Activated CD4-positive, alpha-beta memory T cell treated with anti-CD3 and anti-CD28 coated beads for 36 hours (primary cell): Measurements from ENCODE around the gene CWF19L2. TPM values are rescaled to one million over a fixed set of nuclear protein-coding genes. Genes with fewer than 3 reads are reported as not detected.

Experiments used
- CTCF ChIA-PET: fragments of 350-600 bp; sonication (Branson Sonifier 250); formaldehyde crosslinking; loops from one replicate; lab custom pipeline; 2021; ENCODE audit warnings: antibody characterized with exemption, inconsistent platforms; lab: Charles Lee
- POLR2A ChIA-PET: fragments of 350-600 bp; sonication (Branson Sonifier 250); formaldehyde crosslinking; loops from one replicate; lab custom pipeline; 2021; ENCODE audit warnings: antibody characterized with exemption; lab: Charles Lee
- DNase-seq: peaks from one replicate; pipeline ENCODE4 v3.0.0-alpha.2; 2020
- H3K27ac Mint-ChIP-seq: one replicate; pipeline ENCODE4 v1.8.0; 2021; ENCODE audit warnings: mixed read lengths
- H3K27me3 Mint-ChIP-seq: one replicate; pipeline ENCODE4 v1.8.0; 2021; ENCODE audit warnings: mixed read lengths
- H3K36me3 Mint-ChIP-seq: one replicate; pipeline ENCODE4 v1.8.0; 2021; ENCODE audit warnings: mixed read lengths
- H3K4me1 Mint-ChIP-seq: one replicate; pipeline ENCODE4 v1.8.0; 2021; ENCODE audit warnings: low read depth, mixed read lengths
- H3K4me3 Mint-ChIP-seq: one replicate; pipeline ENCODE4 v1.8.0; 2021; ENCODE audit warnings: mild to moderate bottlenecking, mixed read lengths
- H3K9me3 Mint-ChIP-seq: one replicate; pipeline ENCODE4 v1.8.0; 2021; ENCODE audit warnings: mixed read lengths
- intact Hi-C: fragments of 100-400 bp; cut with micrococcal nuclease; formaldehyde crosslinking; loops from one replicate; pipeline ENCODE4 v1.15.1; 2023
- total RNA-seq, 2 experiments: library from RNA; stranded (reverse); gene quantifications; one replicate each; pipeline ENCODE4 v1.2.3, GENCODE V29; 2021

The CWF19L2 gene
- total RNA-seq, 2 experiments from 2014 or later: 14.0 to 14.4 TPM

DNA sequence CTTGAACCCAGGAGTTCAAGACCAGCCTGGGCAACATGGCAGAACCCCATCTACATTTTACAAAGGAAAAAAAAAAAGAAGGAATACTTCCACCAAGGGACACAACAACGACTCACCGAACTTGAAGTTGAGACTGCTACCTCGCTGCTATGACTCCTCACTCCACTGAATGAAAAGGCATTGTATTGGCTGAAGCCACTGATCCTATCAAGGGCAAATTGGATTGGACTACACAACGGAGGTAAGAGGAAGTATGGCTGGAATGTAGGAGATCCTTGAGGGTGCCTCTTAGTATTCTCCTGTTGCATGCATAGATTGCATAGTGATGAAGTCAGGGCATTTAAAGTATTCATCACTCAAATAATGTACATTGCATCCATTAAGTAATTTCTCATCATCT, 97.9 kb downstream of the CWF19L2 start:
- intact Hi-C loops: no loop called here
- Mint-ChIP-seq H3K36me3 (peaks cover 45% of the 10 kb centered on the region), H3K27ac (no peak overlapping the region), H3K27me3 (no peaks in the 10 kb centered on the region), H3K9me3 (no peaks in the 10 kb centered on the region), H3K4me3 (no peak overlapping the region), H3K4me1 (peaks cover 2% of the 10 kb centered on the region)
- ChIA-PET POLR2A (no interaction called here), CTCF (no interaction called here)
- no peak for DNase-seq

DNA sequence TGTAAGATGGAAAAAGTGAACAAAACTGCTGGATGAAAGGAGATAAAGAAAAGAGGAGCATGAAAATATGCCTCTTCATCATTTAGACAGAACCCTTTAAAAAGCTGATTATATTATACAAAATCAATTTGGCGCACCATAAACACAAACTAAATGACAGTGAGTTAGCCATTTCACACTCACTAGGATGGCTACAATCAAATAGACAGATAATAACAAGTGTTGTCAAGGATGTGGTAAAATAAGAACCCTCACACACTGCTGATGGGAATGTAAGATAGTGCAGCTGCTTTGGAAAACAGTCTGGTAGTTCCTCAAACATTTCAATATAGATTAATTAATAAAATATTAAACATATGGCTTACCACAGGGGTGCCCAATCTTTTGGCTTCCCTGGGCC, 99.7 kb downstream of the CWF19L2 start:
- Mint-ChIP-seq H3K36me3 (peaks cover 47% of the 10 kb centered on the region), H3K4me3 (no peak overlapping the region), H3K4me1 (peaks cover 3% of the 10 kb centered on the region), H3K27ac (no peak overlapping the region), H3K9me3 (no peaks in the 10 kb centered on the region), H3K27me3 (no peaks in the 10 kb centered on the region)
- DNase-seq: no peak
- CTCF ChIA-PET: no interaction called here
- POLR2A ChIA-PET: no interaction called here
- intact Hi-C loops: no loop called here

DNA sequence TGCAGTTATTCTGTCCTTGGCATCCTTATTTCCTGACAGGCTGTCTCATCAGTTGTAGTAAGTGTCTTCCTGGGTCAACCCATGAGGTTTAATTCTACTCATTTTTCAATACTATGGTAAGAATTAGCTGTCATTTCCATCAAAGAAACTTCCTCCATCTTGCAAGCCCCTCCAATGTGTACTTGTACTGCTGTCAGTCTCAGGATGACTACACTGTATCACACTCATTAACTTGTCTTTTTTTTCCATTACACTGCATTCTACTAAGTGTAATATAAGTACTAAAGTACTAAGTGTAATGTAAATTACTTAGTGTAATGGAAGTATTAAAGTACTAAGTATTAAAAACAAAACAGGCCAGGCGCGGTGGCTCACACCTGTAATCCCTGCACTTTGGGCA, 102.8 kb downstream of the CWF19L2 start:
- peaks cover 37% of the 10 kb centered on the region for H3K36me3 Mint-ChIP-seq
- H3K9me3 Mint-ChIP-seq: no peaks in the 10 kb centered on the region
- no peaks in the 10 kb centered on the region for H3K27me3 Mint-ChIP-seq
- no peak for DNase-seq
- intact Hi-C loops: no loop called here
- ChIA-PET CTCF (no interaction called here), POLR2A (no interaction called here)
- no peak overlapping the region for H3K27ac Mint-ChIP-seq
- H3K4me3 Mint-ChIP-seq: no peak overlapping the region
- H3K4me1 Mint-ChIP-seq: peaks cover 3% of the 10 kb centered on the region

DNA sequence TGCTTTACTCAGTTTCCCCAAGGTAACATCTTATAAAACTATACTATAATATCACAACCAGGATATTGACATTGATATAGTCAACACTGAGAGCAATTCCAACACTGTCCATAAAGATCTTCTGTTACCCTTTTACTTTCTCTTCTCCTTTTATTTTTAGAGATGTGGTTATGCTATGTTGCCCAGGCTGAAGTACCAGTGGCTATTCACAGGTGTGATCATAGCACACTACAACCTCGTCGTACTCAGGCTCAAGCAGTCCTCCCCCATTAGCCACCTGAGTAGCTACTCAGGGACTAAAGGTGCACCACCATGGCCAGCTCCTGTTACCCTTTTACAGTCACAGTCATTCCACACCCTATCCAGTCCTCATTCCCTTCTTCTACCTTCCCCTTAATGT, 119.7 kb downstream of the CWF19L2 start:
- no peaks in the 10 kb centered on the region for H3K4me1 Mint-ChIP-seq
- no peaks in the 10 kb centered on the region for H3K9me3 Mint-ChIP-seq
- H3K36me3 Mint-ChIP-seq: peaks cover 22% of the 10 kb centered on the region
- no peak for DNase-seq
- ChIA-PET CTCF (no interaction called here), POLR2A (no interaction called here)
- H3K27ac Mint-ChIP-seq: no peak overlapping the region
- no peaks in the 10 kb centered on the region for H3K27me3 Mint-ChIP-seq
- intact Hi-C loops: no loop called here
- H3K4me3 Mint-ChIP-seq: no peak overlapping the region

DNA sequence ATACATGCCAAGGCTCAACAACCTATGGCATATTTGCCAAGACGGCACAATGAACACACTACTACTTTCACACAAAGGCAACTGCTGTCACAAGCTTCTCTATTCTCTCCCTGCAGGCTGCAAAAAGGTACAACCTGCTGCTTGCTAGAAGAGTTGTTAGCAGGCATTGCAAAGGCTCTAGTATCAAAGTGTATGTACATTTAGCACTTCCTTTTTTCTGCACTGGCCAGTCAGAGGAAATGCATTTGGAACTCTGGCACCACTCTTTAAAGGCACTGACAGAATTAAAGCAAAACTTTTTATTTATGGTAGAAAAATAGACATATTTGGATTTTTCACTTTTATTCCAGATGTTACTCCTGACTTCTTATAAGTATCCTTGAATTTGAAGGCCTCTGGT, 125.9 kb downstream of the CWF19L2 start:
- Mint-ChIP-seq H3K27me3 (no peaks in the 10 kb centered on the region), H3K36me3 (peaks cover 38% of the 10 kb centered on the region), H3K4me3 (no peak overlapping the region)

DNA sequence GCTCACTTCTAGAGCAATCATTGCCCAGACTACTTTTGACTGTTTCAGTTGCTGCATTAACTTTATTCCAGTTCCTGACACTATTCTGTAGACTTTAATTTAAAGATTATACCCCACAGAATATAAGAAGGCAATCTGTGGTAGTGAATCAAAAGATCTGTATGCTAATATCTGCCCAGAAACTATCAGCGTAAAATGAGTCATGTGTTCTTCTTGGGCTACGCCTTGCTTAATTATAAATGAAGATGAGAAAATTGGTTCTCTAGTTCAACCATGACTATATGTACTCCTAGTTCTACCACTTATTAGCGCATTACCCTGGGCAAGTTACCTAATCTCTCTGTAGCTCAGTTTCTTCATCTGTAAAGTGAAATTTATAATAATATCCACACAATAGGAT, 128.5 kb downstream of the CWF19L2 start:
- Mint-ChIP-seq H3K27me3 (no peaks in the 10 kb centered on the region), H3K27ac (no peak overlapping the region), H3K9me3 (no peaks in the 10 kb centered on the region), H3K4me1 (no peaks in the 10 kb centered on the region), H3K4me3 (no peak overlapping the region), H3K36me3 (peaks cover 47% of the 10 kb centered on the region)
- no peak for DNase-seq
- intact Hi-C loops: no loop called here
- ChIA-PET CTCF (no interaction called here), POLR2A (no interaction called here)

More for the DNA sequence above, 125.9 kb downstream of the CWF19L2 start:
- Mint-ChIP-seq H3K27ac (no peak overlapping the region), H3K4me1 (no peaks in the 10 kb centered on the region), H3K9me3 (no peaks in the 10 kb centered on the region)
- ChIA-PET POLR2A (no interaction called here), CTCF (no interaction called here)
- DNase-seq: no peak
- intact Hi-C loops: no loop called here

DNA sequence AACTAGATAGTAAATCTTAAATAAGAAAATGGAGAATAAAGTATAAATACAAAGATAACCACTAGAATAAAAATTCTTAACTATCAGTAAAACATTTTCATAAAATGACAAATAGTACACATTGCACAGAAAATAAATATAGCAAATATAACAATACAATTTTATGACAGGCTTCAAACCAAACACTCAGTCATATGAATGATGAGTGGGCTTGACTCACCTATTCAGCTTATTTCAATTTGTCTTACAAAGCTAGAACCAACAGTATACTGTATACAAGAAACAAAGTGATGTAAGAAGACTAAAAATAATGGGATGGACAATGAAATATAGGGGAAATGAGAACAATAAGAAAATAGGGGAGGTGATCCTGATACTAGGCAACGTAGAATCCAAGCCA, 141.2 kb downstream of the CWF19L2 start:
- ChIA-PET POLR2A (no interaction called here), CTCF (no interaction called here)
- Mint-ChIP-seq H3K27me3 (no peaks in the 10 kb centered on the region), H3K9me3 (peaks cover 26% of the 10 kb centered on the region), H3K36me3 (peaks cover 39% of the 10 kb centered on the region), H3K4me3 (no peak overlapping the region), H3K27ac (no peak overlapping the region), H3K4me1 (no peaks in the 10 kb centered on the region)
- no peak for DNase-seq
- intact Hi-C loops: no loop called here

DNA sequence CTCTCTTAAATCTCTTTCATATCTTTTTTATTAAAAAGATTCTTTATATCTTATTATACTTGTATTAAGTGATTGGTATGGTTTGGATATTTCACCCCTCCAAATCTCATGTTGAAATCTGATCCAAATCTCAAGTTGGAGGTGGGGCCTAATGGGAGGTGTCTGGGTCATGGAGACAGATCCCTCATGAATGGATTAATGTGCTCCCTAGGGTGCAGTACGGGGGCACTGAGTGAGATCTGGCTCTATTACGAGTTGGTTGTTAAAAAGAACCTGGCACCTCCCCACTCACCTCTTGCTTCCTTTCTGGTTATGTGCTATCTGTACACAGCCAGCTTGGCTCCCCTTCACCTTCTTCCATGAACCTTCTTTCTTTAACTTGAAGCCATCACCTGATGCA, 149.6 kb downstream of the CWF19L2 start:
- Mint-ChIP-seq H3K27ac (no peak overlapping the region), H3K36me3 (peaks cover 48% of the 10 kb centered on the region), H3K4me1 (no peaks in the 10 kb centered on the region), H3K27me3 (no peaks in the 10 kb centered on the region), H3K9me3 (no peaks in the 10 kb centered on the region), H3K4me3 (no peak overlapping the region)
- intact Hi-C loops: no loop called here
- ChIA-PET POLR2A (no interaction called here), CTCF (no interaction called here)
- DNase-seq: no peak

DNA sequence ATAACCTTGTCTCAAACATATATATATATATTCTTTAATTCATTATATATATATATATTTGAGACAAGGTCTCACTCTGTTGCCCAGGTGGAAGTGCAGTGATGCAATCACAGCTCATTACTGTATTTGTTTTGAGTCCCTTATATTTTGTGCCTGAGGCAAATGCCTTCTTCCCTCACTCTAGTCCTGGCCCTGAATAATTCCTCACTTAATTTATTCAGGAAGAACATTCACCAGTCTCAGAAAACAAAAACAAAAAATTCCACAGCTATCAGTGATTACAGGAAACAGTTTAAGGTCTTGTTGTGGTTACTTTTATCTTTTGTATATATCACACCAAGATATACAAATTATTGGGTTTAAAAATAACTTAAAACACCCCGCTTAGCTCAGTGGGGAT, 155.7 kb downstream of the CWF19L2 start:
- H3K27ac Mint-ChIP-seq: no peak overlapping the region
- no peak for DNase-seq
- intact Hi-C loops: no loop called here
- H3K36me3 Mint-ChIP-seq: peaks cover 60% of the 10 kb centered on the region
- peaks cover 14% of the 10 kb centered on the region for H3K9me3 Mint-ChIP-seq
- ChIA-PET POLR2A (no interaction called here), CTCF (interaction anchor here (1.7 kb wide), 1 partner anchor 8 kb away, joined by 4 read pairs; no protein-coding TSS in a partner anchor)
- no peaks in the 10 kb centered on the region for H3K27me3 Mint-ChIP-seq
- H3K4me1 Mint-ChIP-seq: no peaks in the 10 kb centered on the region
- H3K4me3 Mint-ChIP-seq: no peak overlapping the region

DNA sequence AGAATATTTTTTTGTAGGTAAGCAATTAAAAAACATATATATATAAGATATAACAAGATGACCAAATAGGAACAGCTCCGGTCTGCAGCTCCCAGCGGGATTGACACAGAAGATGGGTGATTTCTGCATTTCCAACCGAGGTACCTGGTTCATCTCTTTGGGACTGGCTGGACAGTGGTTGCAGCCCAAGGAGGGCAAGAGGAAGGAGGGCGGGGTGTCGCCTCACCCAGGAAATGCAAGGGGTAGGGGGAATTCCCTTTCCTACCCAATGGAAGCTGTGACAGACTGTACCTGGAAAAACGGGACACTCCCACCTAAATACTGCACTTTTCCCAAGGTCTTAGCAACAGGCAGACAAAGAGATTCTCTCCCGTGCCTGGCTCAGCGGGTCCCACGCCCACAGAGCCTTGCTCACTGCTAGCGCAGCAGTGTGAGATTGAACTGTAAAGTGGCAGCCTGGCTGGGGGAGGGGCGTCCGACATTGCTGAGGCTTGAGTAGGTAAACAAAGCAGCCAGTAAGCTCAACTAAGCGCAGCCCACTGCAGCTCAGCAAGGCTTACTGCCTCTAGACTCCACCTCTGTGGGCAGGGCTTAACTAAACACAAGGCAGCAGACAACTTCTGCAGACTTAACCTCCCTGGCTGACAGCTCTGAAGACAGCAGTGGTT, 163.8 kb downstream of the CWF19L2 start:
- peaks cover 54% of the 10 kb centered on the region for H3K36me3 Mint-ChIP-seq
- H3K4me1 Mint-ChIP-seq: no peaks in the 10 kb centered on the region
- ChIA-PET CTCF (no interaction called here), POLR2A (no interaction called here)
- no peak overlapping the region for H3K4me3 Mint-ChIP-seq
- H3K27ac Mint-ChIP-seq: no peak overlapping the region
- no peaks in the 10 kb centered on the region for H3K27me3 Mint-ChIP-seq
- intact Hi-C loops: no loop called here
- H3K9me3 Mint-ChIP-seq: peaks cover 21% of the 10 kb centered on the region
- no peak for DNase-seq

DNA sequence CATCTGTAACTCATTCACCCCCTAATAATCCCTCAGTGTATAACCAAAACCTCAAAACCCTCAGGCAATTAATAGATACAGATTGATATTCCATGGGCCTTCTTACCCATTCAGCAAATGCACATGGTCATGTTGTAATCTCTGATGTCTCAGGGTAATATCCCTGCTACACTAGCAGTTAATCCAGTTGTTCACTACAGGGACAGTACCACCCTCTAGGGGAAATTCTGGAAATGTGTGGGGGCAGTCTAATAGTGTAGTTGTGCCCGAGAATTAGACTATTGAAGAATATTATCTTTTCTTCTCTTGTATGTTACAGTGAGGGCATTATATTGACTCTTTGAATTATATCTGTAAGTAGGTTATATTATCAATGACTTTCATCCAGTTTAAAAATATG, 175.4 kb downstream of the CWF19L2 start:
- H3K27ac Mint-ChIP-seq: no peak overlapping the region

More for the DNA sequence above, 175.4 kb downstream of the CWF19L2 start:
- no peaks in the 10 kb centered on the region for H3K27me3 Mint-ChIP-seq
- H3K4me3 Mint-ChIP-seq: no peak overlapping the region
- H3K9me3 Mint-ChIP-seq: peaks cover 34% of the 10 kb centered on the region
- ChIA-PET CTCF (no interaction called here), POLR2A (no interaction called here)
- DNase-seq: no peak
- H3K4me1 Mint-ChIP-seq: no peaks in the 10 kb centered on the region
- intact Hi-C loops: no loop called here
- peaks cover 6% of the 10 kb centered on the region for H3K36me3 Mint-ChIP-seq
